ENCODE measurements around the gene PALM. TPM values are rescaled to one million over a fixed set of nuclear protein-coding genes. Genes with fewer than 3 reads are reported as not detected.

Gene PALM
- total and polyA plus RNA-seq, 10 of the 15 experiments (the other 5 are each of a cell fraction or from before 2014, with no cell fraction given): 0.09 to 0.95 (median 0.23) TPM; not detected in 2

DNA sequence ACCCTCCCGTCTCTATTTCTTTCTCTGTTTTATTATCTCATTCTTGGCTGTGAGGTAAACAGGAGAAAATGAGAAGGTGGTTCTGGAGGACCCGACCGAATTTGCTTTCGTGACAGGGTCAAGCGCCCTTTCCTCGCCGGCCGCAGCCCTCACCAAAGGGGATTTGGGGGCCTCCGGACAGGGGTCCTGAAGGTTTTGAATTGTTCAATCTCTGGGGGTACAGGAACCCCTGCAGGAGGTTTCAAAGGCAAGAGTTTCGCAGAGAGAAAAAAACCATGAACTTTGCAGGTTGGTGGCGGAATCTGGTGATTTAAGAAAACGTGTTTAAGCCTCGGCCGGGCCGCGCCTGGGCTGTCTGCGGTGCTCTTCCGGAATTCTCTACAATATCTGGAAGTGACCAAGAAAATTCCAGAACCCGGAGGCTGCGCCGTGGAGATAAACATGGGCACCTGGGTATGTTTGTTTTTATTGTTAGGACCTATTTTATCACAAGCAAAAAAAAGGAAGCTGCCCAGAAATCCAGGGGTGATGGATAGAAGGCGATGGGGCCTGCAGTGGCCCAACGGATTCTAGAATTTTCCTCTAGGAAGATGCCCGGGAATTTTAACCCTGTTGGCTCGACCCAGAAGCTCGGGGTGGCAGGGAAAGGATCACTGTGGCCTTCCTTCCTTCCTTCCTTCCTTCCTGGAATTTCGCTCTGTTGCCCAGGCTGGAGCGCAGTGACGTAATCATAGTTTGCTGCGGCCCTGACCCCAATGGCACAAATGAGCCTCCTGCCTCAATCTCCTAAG, 74.3 kb downstream of the PALM start (continued):
- TF ChIP-seq, protein P1, sequence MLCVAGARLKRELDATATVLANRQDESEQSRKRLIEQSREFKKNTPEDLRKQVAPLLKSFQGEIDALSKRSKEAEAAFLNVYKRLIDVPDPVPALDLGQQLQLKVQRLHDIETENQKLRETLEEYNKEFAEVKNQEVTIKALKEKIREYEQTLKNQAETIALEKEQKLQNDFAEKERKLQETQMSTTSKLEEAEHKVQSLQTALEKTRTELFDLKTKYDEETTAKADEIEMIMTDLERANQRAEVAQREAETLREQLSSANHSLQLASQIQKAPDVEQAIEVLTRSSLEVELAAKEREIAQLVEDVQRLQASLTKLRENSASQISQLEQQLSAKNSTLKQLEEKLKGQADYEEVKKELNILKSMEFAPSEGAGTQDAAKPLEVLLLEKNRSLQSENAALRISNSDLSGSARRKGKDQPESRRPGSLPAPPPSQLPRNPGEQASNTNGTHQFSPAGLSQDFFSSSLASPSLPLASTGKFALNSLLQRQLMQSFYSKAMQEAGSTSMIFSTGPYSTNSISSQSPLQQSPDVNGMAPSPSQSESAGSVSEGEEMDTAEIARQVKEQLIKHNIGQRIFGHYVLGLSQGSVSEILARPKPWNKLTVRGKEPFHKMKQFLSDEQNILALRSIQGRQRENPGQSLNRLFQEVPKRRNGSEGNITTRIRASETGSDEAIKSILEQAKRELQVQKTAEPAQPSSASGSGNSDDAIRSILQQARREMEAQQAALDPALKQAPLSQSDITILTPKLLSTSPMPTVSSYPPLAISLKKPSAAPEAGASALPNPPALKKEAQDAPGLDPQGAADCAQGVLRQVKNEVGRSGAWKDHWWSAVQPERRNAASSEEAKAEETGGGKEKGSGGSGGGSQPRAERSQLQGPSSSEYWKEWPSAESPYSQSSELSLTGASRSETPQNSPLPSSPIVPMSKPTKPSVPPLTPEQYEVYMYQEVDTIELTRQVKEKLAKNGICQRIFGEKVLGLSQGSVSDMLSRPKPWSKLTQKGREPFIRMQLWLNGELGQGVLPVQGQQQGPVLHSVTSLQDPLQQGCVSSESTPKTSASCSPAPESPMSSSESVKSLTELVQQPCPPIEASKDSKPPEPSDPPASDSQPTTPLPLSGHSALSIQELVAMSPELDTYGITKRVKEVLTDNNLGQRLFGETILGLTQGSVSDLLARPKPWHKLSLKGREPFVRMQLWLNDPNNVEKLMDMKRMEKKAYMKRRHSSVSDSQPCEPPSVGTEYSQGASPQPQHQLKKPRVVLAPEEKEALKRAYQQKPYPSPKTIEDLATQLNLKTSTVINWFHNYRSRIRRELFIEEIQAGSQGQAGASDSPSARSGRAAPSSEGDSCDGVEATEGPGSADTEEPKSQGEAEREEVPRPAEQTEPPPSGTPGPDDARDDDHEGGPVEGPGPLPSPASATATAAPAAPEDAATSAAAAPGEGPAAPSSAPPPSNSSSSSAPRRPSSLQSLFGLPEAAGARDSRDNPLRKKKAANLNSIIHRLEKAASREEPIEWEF (IDR thresholded peaks at IDR 0.05; ENCODE audit: insufficient replicate concordance, low read depth, low read length): no peak
- TF ChIP-seq SREBF2 (IDR thresholded peaks at IDR 0.05; ENCODE audit: low read length): no peak
- TF ChIP-seq POLR2AphosphoS2 (IDR thresholded peaks at IDR 0.05; ENCODE audit: low read depth, low read length): no peak
- TF ChIP-seq CEBPB (IDR thresholded peaks at IDR 0.05; ENCODE audit: borderline replicate concordance in 1 of 2, low read depth in 2 of 2, low read length in 2 of 2): no peak
- no peak for TF ChIP-seq MYB (IDR thresholded peaks at IDR 0.05; ENCODE audit: borderline replicate concordance, low read depth, low read length)

DNA sequence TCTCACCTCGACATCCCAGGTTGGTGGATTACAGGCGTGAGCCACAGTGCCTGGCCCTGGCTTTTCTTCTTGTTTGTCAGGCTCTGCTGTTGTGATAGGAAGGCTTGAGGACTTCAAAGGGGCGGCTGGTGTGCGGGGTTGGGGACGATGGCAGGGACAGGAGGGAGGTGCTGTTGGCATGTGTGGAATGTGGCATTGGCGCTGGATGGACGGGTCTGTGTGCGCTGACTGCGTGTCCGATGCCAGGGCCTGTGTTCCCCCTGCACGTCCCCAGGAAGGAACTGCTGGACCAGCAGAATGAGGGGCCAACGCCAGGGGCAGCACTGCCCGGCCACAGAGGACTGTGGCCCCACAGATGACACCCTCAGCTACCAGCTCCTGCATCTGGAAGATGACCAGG, 75.8 kb downstream of the PALM start:
- Histone ChIP-seq H3K4me2 (ENCODE audit: control insufficient read depth, insufficient read depth) (no peak overlapping the region), H3K79me2 (ENCODE audit: control insufficient read depth, insufficient read depth, low read length) (no peaks in the 10 kb centered on the region), H3K9me3 (replicated peaks; ENCODE audit: control insufficient read depth, insufficient read depth, low read length) (no peaks in the 10 kb centered on the region), H3K36me3 (ENCODE audit: control insufficient read depth in 2 of 2, insufficient read depth in 2 of 2, low read length in 1 of 2) (no peaks in the 10 kb centered on the region), H3K27me3 (replicated peaks in 1 of 2; ENCODE audit: control insufficient read depth in 2 of 2, insufficient read depth in 2 of 2, low read length in 1 of 2) (no peaks in the 10 kb centered on the region; a peak in 1 of 4 replicates), H3K9ac (ENCODE audit: control insufficient read depth, insufficient read depth, low read length) (no peak overlapping the region), H4K20me1 (ENCODE audit: control insufficient read depth, insufficient read depth) (no peaks in the 10 kb centered on the region), H3K4me3 (no peak overlapping the region), H3K4me1 (ENCODE audit: control insufficient read depth, insufficient read depth, low read length) (no peaks in the 10 kb centered on the region), H3K27ac (ENCODE audit: control insufficient read depth, insufficient read depth) (no peak overlapping the region), H2AFZ (ENCODE audit: control insufficient read depth, low read depth, low read length) (no peak overlapping the region)
- RAD21 ChIA-PET (ENCODE audit: unreplicated experiment): no interaction called here
- no peak for FAIRE-seq
- TF ChIP-seq TCF3 (IDR thresholded peaks at IDR 0.05; ENCODE audit: borderline replicate concordance, insufficient read depth, low read depth, low read length): no peak
- intact Hi-C loops (cut with micrococcal nuclease; ENCODE audit: unreplicated experiment) (no loop called here), in situ Hi-C loops (cut with MboI) (no loop called here)
- SMC1A ChIA-PET (ENCODE audit: uncharacterized antibody, unreplicated experiment): no interaction called here
- WGBS (ENCODE audit: insufficient coverage, insufficient replicate concordance, low lambda C conversion rate, missing lambda C conversion rate): 51% methylated on average over 13 of the region's 13 CpGs
- no peak for DNase-seq (ENCODE audit: low read depth, low spot score)
- CTCF ChIA-PET: interaction anchor here (0.8 kb wide), 1 partner anchor 14 kb away, joined by 4 read pairs; no protein-coding TSS in a partner anchor
- POLR2A ChIA-PET: no interaction called here
- BruUV-seq (replicated peaks): no TSS peak
- no peak for ATAC-seq
